Liver (tissue), 9 donors: ENCODE results near the gene TMEM86B. TPM values are rescaled to one million over a fixed set of nuclear protein-coding genes. Genes with fewer than 3 reads are reported as not detected.

ENCODE experiments used
- DNase-seq: peaks from one replicate; pipeline ENCODE4 v3.0.0-alpha.2; 2017; ENCODE audit warnings: low spot score
- H3K27ac ChIP-seq, 2 donors: one replicate each; pipeline ENCODE4 v1.7.0; 2013; ENCODE audit warnings: inconsistent platforms in 2 of 2, low read length in 2 of 2, control low read depth in 1 of 2, low read depth in 1 of 2, mild to moderate bottlenecking in 1 of 2
- H3K27me3 ChIP-seq, 4 donors: one replicate each; pipeline versions ENCODE4 v1.6.1 to v1.7.0; 2013; ENCODE audit warnings: low read length in 3 of 4, inconsistent platforms in 1 of 4, mild to moderate bottlenecking in 1 of 4, moderate library complexity in 1 of 4; ENCODE audit not compliant: control insufficient read depth in 4 of 4, insufficient read depth in 4 of 4
- H3K36me3 ChIP-seq, 4 donors: one replicate each; pipeline versions ENCODE4 v1.6.1 to v1.7.0; 2013; ENCODE audit warnings: low read length in 3 of 4, mild to moderate bottlenecking in 3 of 4, low read depth in 1 of 4, moderate library complexity in 1 of 4; ENCODE audit not compliant: control insufficient read depth in 4 of 4, insufficient read depth in 3 of 4
- H3K4me1 ChIP-seq, 4 donors: one replicate each; pipeline versions ENCODE4 v1.6.1 to v1.7.0; 2013; ENCODE audit warnings: low read length in 3 of 4, mild to moderate bottlenecking in 3 of 4, moderate library complexity in 1 of 4; ENCODE audit not compliant: control insufficient read depth in 4 of 4, insufficient read depth in 4 of 4
- H3K4me3 ChIP-seq, 3 donors: one replicate each; pipeline versions ENCODE4 v1.6.1 to v1.7.0; 2013; ENCODE audit warnings: low read length in 3 of 3, control low read depth in 1 of 3, low read depth in 1 of 3, mild to moderate bottlenecking in 1 of 3
- H3K9ac ChIP-seq, 2 donors: one replicate each; pipeline ENCODE4 v1.7.0; 2013; ENCODE audit warnings: low read length in 2 of 2, mild to moderate bottlenecking in 2 of 2, moderate library complexity in 2 of 2, control low read depth in 1 of 2, low read depth in 1 of 2
- H3K9me3 ChIP-seq, 4 donors: one replicate each; pipeline versions ENCODE4 v1.6.1 to v1.7.0; 2013; ENCODE audit warnings: low read length in 3 of 4; ENCODE audit not compliant: control insufficient read depth in 4 of 4
- ATF3 ChIP-seq: IDR thresholded peaks from 2 replicates; pipeline ENCODE4 v1.6.1; 2016; ENCODE audit warnings: antibody characterized with exemption
- EGR1 ChIP-seq, 2 donors: IDR thresholded peaks; 2 replicates each; pipeline ENCODE4 v1.6.1; 2016 to 2018; ENCODE audit warnings: antibody characterized with exemption in 2 of 2, low read depth in 2 of 2
- FOXA1 ChIP-seq: IDR thresholded peaks from 2 replicates; pipeline ENCODE4 v1.6.1; 2016; ENCODE audit warnings: antibody characterized with exemption
- FOXA2 ChIP-seq: IDR thresholded peaks from 2 replicates; pipeline ENCODE4 v1.6.1; 2016; ENCODE audit warnings: antibody characterized with exemption
- GABPA ChIP-seq, 2 donors: IDR thresholded peaks in 1 of 2; conservative IDR thresholded peaks in 1 of 2; 2 replicates each; pipeline ENCODE4 v1.6.1; 2016; ENCODE audit warnings: antibody characterized with exemption in 2 of 2, mild to moderate bottlenecking in 1 of 2, moderate library complexity in 1 of 2
- HNF4A ChIP-seq, 2 donors: conservative IDR thresholded peaks; 2 replicates each; pipeline ENCODE4 v1.6.1; 2016; ENCODE audit warnings: antibody characterized with exemption in 2 of 2, mild to moderate bottlenecking in 2 of 2
- HNF4G ChIP-seq: IDR thresholded peaks from 2 replicates; pipeline ENCODE4 v1.6.1; 2016; ENCODE audit warnings: antibody characterized with exemption
- JUND ChIP-seq, 2 donors: IDR thresholded peaks; 2 replicates each; pipeline ENCODE4 v1.6.1; 2016; ENCODE audit warnings: antibody characterized with exemption in 2 of 2
- NR2F2 ChIP-seq: IDR thresholded peaks from 2 replicates; pipeline ENCODE4 v1.6.1; 2016; ENCODE audit warnings: antibody characterized with exemption
- RAD21 ChIP-seq, 2 donors: IDR thresholded peaks; 2 replicates each; pipeline ENCODE4 v1.6.1; 2016; ENCODE audit warnings: antibody characterized with exemption in 2 of 2, mild to moderate bottlenecking in 2 of 2
- RXRA ChIP-seq, 2 donors: IDR thresholded peaks; 2 replicates each; pipeline ENCODE4 v1.6.1; 2017 to 2018; ENCODE audit warnings: antibody characterized with exemption in 2 of 2, mild to moderate bottlenecking in 1 of 2
- SP1 ChIP-seq: IDR thresholded peaks from 2 replicates; pipeline ENCODE4 v1.6.1; 2018; ENCODE audit warnings: antibody characterized with exemption, mild to moderate bottlenecking
- TAF1 ChIP-seq: conservative IDR thresholded peaks from 2 replicates; pipeline ENCODE4 v1.6.1; 2016; ENCODE audit warnings: antibody characterized with exemption, mild to moderate bottlenecking
- ZBTB33 ChIP-seq: IDR thresholded peaks from 2 replicates; pipeline ENCODE4 v1.6.1; 2016; ENCODE audit warnings: antibody characterized with exemption
- WGBS: extraction: QIAGEN DNeasy Blood & Tissue Kit; methylation state at CpG from one replicate; pipeline ENCODE4 v1.1.7; 2013; 5-methylcytosine and 5-hydroxymethylcytosine counted together
- polyA plus RNA-seq, 2 donors: library from polyadenylated mRNA; stranded (reverse) in 1 of 2; unstranded in 1 of 2; fragments of 200-250 nt in 1 of 2; fragments of >200 nt in 1 of 2; fragmentation: Nextera tagmentation in 1 of 2; extraction: Ambion mirVana in 1 of 2; gene quantifications; one replicate each; pipeline versions ENCODE4 v1.2.1 to v1.2.3, GENCODE V29; 2013 to 2015
- total RNA-seq, 2 donors: library from RNA; depleted of rRNA; stranded (reverse); fragments of >200 nt; gene quantifications; one replicate each; pipeline ENCODE4 v1.2.3, GENCODE V29; 2014
- TF ChIP-seq, protein P1 (sequence below): IDR thresholded peaks from 2 replicates; pipeline ENCODE4 v1.6.1; 2016; ENCODE audit warnings: antibody characterized with exemption
- TF ChIP-seq, protein P2 (sequence below): fragments of 150-350 bp; IDR thresholded peaks from 2 replicates; pipeline ENCODE4 v1.5.1; 2017; ENCODE audit warnings: improper control_type of control experiment, low read depth, low read length; ENCODE audit not compliant: missing input control
- TF ChIP-seq, protein P3 (sequence below): IDR thresholded peaks from 2 replicates; pipeline ENCODE4 v1.6.1; 2016; ENCODE audit warnings: antibody characterized with exemption, mild to moderate bottlenecking
- donor health status: healthy.
- donor health status: healthy.
- donor health status: healthy.
- donor health status: healthy.
- donor health status: healthy.

Gene TMEM86B
- total and polyA plus RNA-seq, 4 donors, result 4.8 to 20.1 (median 16.6) TPM

GRCh38 chr19:55273978-55274707 is 45.6 kb upstream of the TMEM86B start (continued):
- TF ChIP-seq GABPA (IDR thresholded peaks at IDR 0.05 in 1 of 2, conservative IDR thresholded peaks at IDR 0.05 in 1 of 2) (no peak), FOXA1 (no peak), RAD21 (IDR thresholded peaks at IDR 0.05) (no peak), RXRA (IDR thresholded peaks at IDR 0.05) (no peak)

- no peak for DNase-seq
- Histone ChIP-seq H3K36me3 (peaks cover 3 to 40% (median 5%) of the 10 kb centered on the region in 4 donors), H3K4me1 (no peaks in the 10 kb centered on the region), H3K4me3 (no peak overlapping the region), H3K27ac (no peak overlapping the region), H3K9ac (no peak overlapping the region), H3K27me3 (no peaks in the 10 kb centered on the region), H3K9me3 (no peaks in the 10 kb centered on the region)
- TF ChIP-seq GABPA (IDR thresholded peaks at IDR 0.05 in 1 of 2, conservative IDR thresholded peaks at IDR 0.05 in 1 of 2) (no peak), HNF4A (conservative IDR thresholded peaks at IDR 0.05) (no peak), FOXA2 (no peak), JUND (IDR thresholded peaks at IDR 0.05) (no peak), ATF3 (no peak), RXRA (IDR thresholded peaks at IDR 0.05) (no peak), EGR1 (IDR thresholded peaks at IDR 0.05; ENCODE audit: low read depth in 2 of 2) (no peak), TAF1 (no peak), SP1 (no peak), NR2F2 (no peak)
- TF ChIP-seq, protein P1, sequence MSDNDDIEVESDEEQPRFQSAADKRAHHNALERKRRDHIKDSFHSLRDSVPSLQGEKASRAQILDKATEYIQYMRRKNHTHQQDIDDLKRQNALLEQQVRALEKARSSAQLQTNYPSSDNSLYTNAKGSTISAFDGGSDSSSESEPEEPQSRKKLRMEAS, result no peak
- TF ChIP-seq, protein P2, sequence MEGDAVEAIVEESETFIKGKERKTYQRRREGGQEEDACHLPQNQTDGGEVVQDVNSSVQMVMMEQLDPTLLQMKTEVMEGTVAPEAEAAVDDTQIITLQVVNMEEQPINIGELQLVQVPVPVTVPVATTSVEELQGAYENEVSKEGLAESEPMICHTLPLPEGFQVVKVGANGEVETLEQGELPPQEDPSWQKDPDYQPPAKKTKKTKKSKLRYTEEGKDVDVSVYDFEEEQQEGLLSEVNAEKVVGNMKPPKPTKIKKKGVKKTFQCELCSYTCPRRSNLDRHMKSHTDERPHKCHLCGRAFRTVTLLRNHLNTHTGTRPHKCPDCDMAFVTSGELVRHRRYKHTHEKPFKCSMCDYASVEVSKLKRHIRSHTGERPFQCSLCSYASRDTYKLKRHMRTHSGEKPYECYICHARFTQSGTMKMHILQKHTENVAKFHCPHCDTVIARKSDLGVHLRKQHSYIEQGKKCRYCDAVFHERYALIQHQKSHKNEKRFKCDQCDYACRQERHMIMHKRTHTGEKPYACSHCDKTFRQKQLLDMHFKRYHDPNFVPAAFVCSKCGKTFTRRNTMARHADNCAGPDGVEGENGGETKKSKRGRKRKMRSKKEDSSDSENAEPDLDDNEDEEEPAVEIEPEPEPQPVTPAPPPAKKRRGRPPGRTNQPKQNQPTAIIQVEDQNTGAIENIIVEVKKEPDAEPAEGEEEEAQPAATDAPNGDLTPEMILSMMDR, result no peak
- WGBS, result 95% methylated on average over 18 of the region's 18 CpGs
Observed at GRCh38 chr19:55272142-55272541, 43.6 kb upstream of the TMEM86B start.

- no peaks in the 10 kb centered on the region for H3K9me3 ChIP-seq
- 92% methylated on average over 25 of the region's 25 CpGs for WGBS
- no peak for TF ChIP-seq EGR1 (IDR thresholded peaks at IDR 0.05; ENCODE audit: low read depth in 2 of 2)
- no peak for TF ChIP-seq SP1
- no peak for TF ChIP-seq HNF4G
- TF ChIP-seq RAD21 (IDR thresholded peaks at IDR 0.05), result no peak
- TF ChIP-seq, protein P1, result no peak
- TF ChIP-seq FOXA1, result no peak
- TF ChIP-seq HNF4A (conservative IDR thresholded peaks at IDR 0.05), result no peak
- TF ChIP-seq, protein P3, sequence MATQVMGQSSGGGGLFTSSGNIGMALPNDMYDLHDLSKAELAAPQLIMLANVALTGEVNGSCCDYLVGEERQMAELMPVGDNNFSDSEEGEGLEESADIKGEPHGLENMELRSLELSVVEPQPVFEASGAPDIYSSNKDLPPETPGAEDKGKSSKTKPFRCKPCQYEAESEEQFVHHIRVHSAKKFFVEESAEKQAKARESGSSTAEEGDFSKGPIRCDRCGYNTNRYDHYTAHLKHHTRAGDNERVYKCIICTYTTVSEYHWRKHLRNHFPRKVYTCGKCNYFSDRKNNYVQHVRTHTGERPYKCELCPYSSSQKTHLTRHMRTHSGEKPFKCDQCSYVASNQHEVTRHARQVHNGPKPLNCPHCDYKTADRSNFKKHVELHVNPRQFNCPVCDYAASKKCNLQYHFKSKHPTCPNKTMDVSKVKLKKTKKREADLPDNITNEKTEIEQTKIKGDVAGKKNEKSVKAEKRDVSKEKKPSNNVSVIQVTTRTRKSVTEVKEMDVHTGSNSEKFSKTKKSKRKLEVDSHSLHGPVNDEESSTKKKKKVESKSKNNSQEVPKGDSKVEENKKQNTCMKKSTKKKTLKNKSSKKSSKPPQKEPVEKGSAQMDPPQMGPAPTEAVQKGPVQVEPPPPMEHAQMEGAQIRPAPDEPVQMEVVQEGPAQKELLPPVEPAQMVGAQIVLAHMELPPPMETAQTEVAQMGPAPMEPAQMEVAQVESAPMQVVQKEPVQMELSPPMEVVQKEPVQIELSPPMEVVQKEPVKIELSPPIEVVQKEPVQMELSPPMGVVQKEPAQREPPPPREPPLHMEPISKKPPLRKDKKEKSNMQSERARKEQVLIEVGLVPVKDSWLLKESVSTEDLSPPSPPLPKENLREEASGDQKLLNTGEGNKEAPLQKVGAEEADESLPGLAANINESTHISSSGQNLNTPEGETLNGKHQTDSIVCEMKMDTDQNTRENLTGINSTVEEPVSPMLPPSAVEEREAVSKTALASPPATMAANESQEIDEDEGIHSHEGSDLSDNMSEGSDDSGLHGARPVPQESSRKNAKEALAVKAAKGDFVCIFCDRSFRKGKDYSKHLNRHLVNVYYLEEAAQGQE, result no peak
- no peak for TF ChIP-seq ZBTB33
- TF ChIP-seq TAF1, result no peak
- no peak for TF ChIP-seq NR2F2
- TF ChIP-seq JUND (IDR thresholded peaks at IDR 0.05), result no peak
- no peak for TF ChIP-seq ATF3
- TF ChIP-seq FOXA2, result no peak
- no peak overlapping the region for H3K27ac ChIP-seq
- H3K27me3 ChIP-seq, result no peaks in the 10 kb centered on the region
- H3K36me3 ChIP-seq, result peaks cover 3 to 31% (median 4%) of the 10 kb centered on the region in 4 donors
- H3K9ac ChIP-seq, result no peak overlapping the region
- DNase-seq, result no peak
- no peaks in the 10 kb centered on the region for H3K4me1 ChIP-seq
- H3K4me3 ChIP-seq, result no peak overlapping the region
Observed at GRCh38 chr19:55270172-55270942, 41.8 kb upstream of the TMEM86B start.
